ENCODE data around the gene SERPIND1. TPM values are rescaled to one million over a fixed set of nuclear protein-coding genes. Genes with fewer than 3 reads are reported as not detected.
A peak's percentile ranks its signal among the peaks of the same experiment; 100 is the strongest.

Gene SERPIND1
- total and polyA plus RNA-seq, 11 donors: 0.04 to 0.44 (median 0.15) TPM; not detected in 5

- TF ChIP-seq POLR2A (IDR thresholded peaks at IDR 0.05) (no peak), CTCF (IDR thresholded peaks at IDR 0.05) (no peak)
- Histone ChIP-seq H3K4me1 (peaks cover 0 to 27% (median 9%) of the 10 kb centered on the region in 12 donors), H3K36me3 (peaks cover 0 to 96% (median 81%) of the 10 kb centered on the region in 9 donors), H3K27ac (peak overlapping the region in 1 of 12 donors; percentile 11), H3K9me3 (no peaks in the 10 kb centered on the region), H3K4me3 (no peak overlapping the region), H3K27me3 (no peaks in the 10 kb centered on the region)
- ATAC-seq: peak in 1 of 4 donors; percentile 21
- DNase-seq: peak in 1 of 5 donors; percentile 28
- intact Hi-C loops (cut with DNase I): no loop called here
- 75 to 84% (median 76%) methylated on average over 9 of the region's 9 CpGs for WGBS, 4 donors
Observed at GRCh38 chr22:20748731-20749428, 25.0 kb upstream of the SERPIND1 start.

DNA sequence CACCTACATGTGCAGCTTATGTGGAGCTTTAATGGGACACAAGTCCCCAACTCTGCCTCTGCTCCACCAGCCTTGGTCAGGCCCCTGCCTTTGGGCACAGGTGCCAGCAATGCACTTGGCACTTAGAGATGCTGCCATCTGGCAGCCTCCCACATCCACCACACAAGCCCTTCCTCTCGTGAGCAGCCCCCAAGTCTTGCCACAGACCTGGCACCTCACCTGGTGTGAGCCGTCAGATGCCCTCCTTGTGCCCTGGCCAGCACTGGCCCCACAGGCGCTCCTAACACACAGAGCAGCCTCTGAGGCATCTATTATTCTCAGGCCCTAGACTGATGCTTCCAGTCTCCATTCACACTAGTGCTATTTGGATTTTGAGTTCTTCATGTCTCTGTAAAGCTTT lies 24.5 kb upstream of the SERPIND1 start:
- Histone ChIP-seq H3K9me3 (no peaks in the 10 kb centered on the region), H3K27me3 (no peaks in the 10 kb centered on the region), H3K27ac (peak overlapping the region in 1 of 12 donors; percentile 11), H3K36me3 (peaks cover 0 to 95% (median 75%) of the 10 kb centered on the region in 9 donors), H3K4me1 (peaks cover 0 to 27% (median 9%) of the 10 kb centered on the region in 12 donors), H3K4me3 (no peak overlapping the region)
- peak in 1 of 5 donors; percentile 2 for DNase-seq
- no peak for ATAC-seq
- TF ChIP-seq POLR2A (IDR thresholded peaks at IDR 0.05) (no peak), CTCF (IDR thresholded peaks at IDR 0.05) (no peak)
- intact Hi-C loops (cut with DNase I): no loop called here
- WGBS, 4 donors: 71 to 84% (median 79%) methylated on average over 3 of the region's 3 CpGs

- Histone ChIP-seq H3K27ac (no peak overlapping the region), H3K4me3 (no peak overlapping the region), H3K4me1 (peaks cover 0 to 27% (median 9%) of the 10 kb centered on the region in 12 donors), H3K27me3 (no peaks in the 10 kb centered on the region), H3K36me3 (peaks cover 0 to 89% (median 71%) of the 10 kb centered on the region in 9 donors), H3K9me3 (no peaks in the 10 kb centered on the region)
- peak in 3 of 4 donors; percentile 83 to 90 (median 87) for ATAC-seq
- peak; percentile 50 to 80 (median 75) for DNase-seq
- WGBS, 4 donors: 57 to 73% (median 65%) methylated on average over 9 of the region's 9 CpGs
- no peak for TF ChIP-seq POLR2A (IDR thresholded peaks at IDR 0.05)
- TF ChIP-seq CTCF (IDR thresholded peaks at IDR 0.05): no peak
- intact Hi-C loops (cut with DNase I): no loop called here
Observed at GRCh38 chr22:20750461-20751184, 23.3 kb upstream of the SERPIND1 start.

GRCh38 chr22:20751185-20751851 lies 22.6 kb upstream of the SERPIND1 start:
- Histone ChIP-seq H3K36me3 (peaks cover 0 to 86% (median 72%) of the 10 kb centered on the region in 9 donors), H3K9me3 (no peaks in the 10 kb centered on the region), H3K4me1 (peaks cover 0 to 27% (median 9%) of the 10 kb centered on the region in 12 donors), H3K4me3 (no peak overlapping the region), H3K27me3 (no peaks in the 10 kb centered on the region), H3K27ac (no peak overlapping the region)
- TF ChIP-seq CTCF (IDR thresholded peaks at IDR 0.05) (no peak), POLR2A (IDR thresholded peaks at IDR 0.05) (no peak)
- DNase-seq (no peak), ATAC-seq (no peak)
- 93 to 96% (median 96%) methylated on average over 13 to 18 of the region's 18 CpGs for WGBS, 4 donors
- intact Hi-C loops (cut with DNase I): no loop called here

Measured in heart left ventricle (tissue), 16 donors.